IMR-90 (cell line): ENCODE data around the gene AS3MT. TPM values are rescaled to one million over a fixed set of nuclear protein-coding genes. Genes with fewer than 3 reads are reported as not detected.

Experiments used
- ATAC-seq: fragments of 200-7000 bp; cut with Tn5 transposase; 2 replicates; pipeline ENCODE4 v1.9.1; 2020; ENCODE audit warnings: low read depth, mild to moderate bottlenecking, moderate library complexity
- BruUV-seq: library from RNA; stranded (reverse); fragments of 400-500 nt; replicated peaks from 2 replicates; lab custom pipeline; 2021; lab: Mats Ljungman, UMichigan
- CTCF ChIA-PET: fragments of 300-600 bp; formaldehyde crosslinking; extraction: SDS; loops from one replicate; lab custom pipeline; 2021; ENCODE audit warnings: antibody characterized with exemption; lab: Yijun Ruan, JAX
- POLR2A ChIA-PET: fragments of 300-600 bp; sonication (Branson Sonifier 250); formaldehyde crosslinking; loops from one replicate; lab custom pipeline; 2022; ENCODE audit warnings: antibody characterized with exemption; ENCODE audit not compliant: unreplicated experiment; lab: Charles Lee
- DNase-seq: peaks from one replicate; pipeline ENCODE4 v3.0.0; 2013
- H2AFZ ChIP-seq: replicated peaks from 2 replicates; pipeline ENCODE3; 2013; ENCODE audit warnings: low read length, mild to moderate bottlenecking; ENCODE audit not compliant: poor library complexity
- H2AK5ac ChIP-seq: 2 replicates; pipeline ENCODE4 v1.6.1; 2013; ENCODE audit warnings: low read depth, low read length, inconsistent platforms
- H2AK9ac ChIP-seq: replicated peaks from 2 replicates; pipeline ENCODE3; 2013; ENCODE audit warnings: mild to moderate bottlenecking, low read depth, low read length, moderate library complexity; ENCODE audit not compliant: poor library complexity
- H2BK120ac ChIP-seq: 2 replicates; pipeline ENCODE4 v1.6.1; 2013; ENCODE audit warnings: low read depth, low read length, inconsistent platforms
- H2BK15ac ChIP-seq: 3 replicates; pipeline ENCODE4 v1.6.1; 2013; ENCODE audit warnings: low read depth, low read length, inconsistent platforms
- H2BK20ac ChIP-seq: 2 replicates; pipeline ENCODE4 v1.6.1; 2013; ENCODE audit warnings: low read depth, mild to moderate bottlenecking, inconsistent platforms, low read length, moderate library complexity
- H2BK5ac ChIP-seq: 2 replicates; pipeline ENCODE4 v1.6.1; 2013; ENCODE audit warnings: mild to moderate bottlenecking, low read depth, low read length, inconsistent platforms; ENCODE audit not compliant: poor library complexity, severe bottlenecking
- H3K14ac ChIP-seq: replicated peaks from 2 replicates; pipeline ENCODE4 v1.6.1; 2013; ENCODE audit warnings: low read depth, low read length, inconsistent platforms
- H3K18ac ChIP-seq: 2 replicates; pipeline ENCODE4 v1.6.1; 2013; ENCODE audit warnings: low read depth, low read length, control low read depth
- H3K23ac ChIP-seq: 2 replicates; pipeline ENCODE4 v1.6.1; 2013; ENCODE audit warnings: low read depth, low read length, inconsistent platforms
- H3K27ac ChIP-seq: 2 replicates; pipeline ENCODE4 v1.5.1; 2013; ENCODE audit warnings: mild to moderate bottlenecking, control low read depth, low read length; ENCODE audit not compliant: insufficient read depth
- H3K27me3 ChIP-seq: 2 replicates; pipeline ENCODE4 v1.6.1; 2013; ENCODE audit warnings: low read length; ENCODE audit not compliant: control insufficient read depth, insufficient read depth
- H3K36me3 ChIP-seq: 2 replicates; pipeline ENCODE4 v1.6.1; 2013; ENCODE audit warnings: low read length, mixed read lengths; ENCODE audit not compliant: control insufficient read depth, insufficient read depth
- H3K4ac ChIP-seq: 2 replicates; pipeline ENCODE4 v1.6.1; 2013; ENCODE audit warnings: low read depth, low read length, inconsistent platforms
- H3K4me1 ChIP-seq: 2 replicates; pipeline ENCODE4 v1.6.1; 2013; ENCODE audit warnings: low read length, mixed read lengths; ENCODE audit not compliant: control insufficient read depth, insufficient read depth
- H3K4me2 ChIP-seq: 2 replicates; pipeline ENCODE4 v1.6.1; 2013; ENCODE audit warnings: low read depth, mild to moderate bottlenecking, control low read depth, low read length, moderate library complexity
- H3K4me3 ChIP-seq: 2 replicates; pipeline ENCODE4 v1.5.1; 2013; ENCODE audit warnings: low read depth, mild to moderate bottlenecking, control low read depth, low read length, moderate library complexity; ENCODE audit not compliant: insufficient read depth
- H3K56ac ChIP-seq: 2 replicates; pipeline ENCODE4 v1.6.1; 2013; ENCODE audit warnings: low read length, inconsistent platforms; ENCODE audit not compliant: insufficient read depth; ENCODE audit errors: extremely low read depth
- H3K79me1 ChIP-seq, 2 experiments: 2 replicates each; pipeline ENCODE4 v1.6.1; 2013; ENCODE audit warnings: low read length in 2 of 2, inconsistent platforms in 1 of 2, low read depth in 1 of 2
- H3K9ac ChIP-seq: 2 replicates; pipeline ENCODE4 v1.6.1; 2013; ENCODE audit warnings: low read depth, low read length, control low read depth
- H3K9me1 ChIP-seq: 2 replicates; pipeline ENCODE4 v1.6.1; 2013; ENCODE audit warnings: low read length, inconsistent platforms; ENCODE audit not compliant: insufficient read depth
- H3K9me3 ChIP-seq: 2 replicates; pipeline ENCODE4 v1.6.1; 2013; ENCODE audit warnings: low read length; ENCODE audit not compliant: control insufficient read depth, insufficient read depth
- H4K20me1 ChIP-seq: 2 replicates; pipeline ENCODE4 v1.6.1; 2013; ENCODE audit warnings: low read length, inconsistent platforms; ENCODE audit not compliant: insufficient read depth
- H4K5ac ChIP-seq: 2 replicates; pipeline ENCODE4 v1.6.1; 2013; ENCODE audit warnings: mild to moderate bottlenecking, low read depth, low read length, control low read depth
- H4K8ac ChIP-seq, 2 experiments: 2 replicates each; pipeline ENCODE4 v1.6.1; 2013; ENCODE audit warnings: low read depth in 2 of 2, low read length in 2 of 2, control low read depth in 1 of 2, inconsistent platforms in 1 of 2
- H4K91ac ChIP-seq: 2 replicates; pipeline ENCODE4 v1.6.1; 2013; ENCODE audit warnings: low read depth, low read length, inconsistent platforms; ENCODE audit not compliant: insufficient read depth
- CHD1 ChIP-seq: IDR thresholded peaks from 2 replicates; pipeline ENCODE4 v1.6.1; 2012; ENCODE audit warnings: low read depth, low read length, improper control_type of control experiment
- ELK1 ChIP-seq: fragments of 150-350 bp; IDR thresholded peaks from 2 replicates; pipeline ENCODE4 v1.6.1; 2016; ENCODE audit warnings: low read depth, mild to moderate bottlenecking, low read length, moderate library complexity, borderline replicate concordance
- FOS ChIP-seq: fragments of 150-350 bp; IDR thresholded peaks from 2 replicates; pipeline ENCODE4 v1.6.1; 2016; ENCODE audit warnings: low read depth, low read length
- MAZ ChIP-seq: IDR thresholded peaks from 2 replicates; pipeline ENCODE4 v1.6.1; 2012; ENCODE audit warnings: low read depth, mild to moderate bottlenecking, low read length, improper control_type of control experiment, moderate library complexity, borderline replicate concordance
- MXI1 ChIP-seq: IDR thresholded peaks from 2 replicates; pipeline ENCODE4 v1.6.1; 2012; ENCODE audit warnings: low read depth, mild to moderate bottlenecking, low read length, moderate library complexity, borderline replicate concordance
- RAD21 ChIP-seq: IDR thresholded peaks from 2 replicates; pipeline ENCODE4 v1.6.1; 2012; ENCODE audit warnings: low read length, improper control_type of control experiment
- SMC3 ChIP-seq: fragments of 150-350 bp; IDR thresholded peaks from 2 replicates; pipeline ENCODE4 v1.6.1; 2016; ENCODE audit warnings: low read depth, mild to moderate bottlenecking, antibody characterized with exemption, low read length, moderate library complexity
- USF2 ChIP-seq: fragments of 150-350 bp; IDR thresholded peaks from 2 replicates; pipeline ENCODE4 v1.6.1; 2017; ENCODE audit warnings: mild to moderate bottlenecking, antibody characterized with exemption, low read length, low read depth
- WGBS, 2 experiments: methylation state at CpG; one replicate each; pipeline versions ENCODE4 v1.1.5 to v1.1.7; 2013; ENCODE audit warnings: missing lambda C conversion rate in 2 of 2; ENCODE audit not compliant: insufficient read length in 1 of 2; ENCODE audit errors: extremely low coverage in 2 of 2; 5-methylcytosine and 5-hydroxymethylcytosine counted together
- dilution Hi-C: fragments of 300-500 bp; cut with HindIII; formaldehyde crosslinking; loops from one replicate; pipeline ENCODE4 v1.14.3; 2018; ENCODE audit warnings: low sequenced_read_pairs; ENCODE audit not compliant: unreplicated experiment
- in situ Hi-C: fragments of 300-500 bp; cut with MboI; formaldehyde crosslinking; loops from 3 replicates; pipeline ENCODE4 v1.14.3; 2019; ENCODE audit warnings: low sequenced_read_pairs, inconsistent platforms, mixed read lengths
- intact Hi-C: fragments of 100-400 bp; cut with micrococcal nuclease; formaldehyde crosslinking; loops from 2 replicates; pipeline ENCODE4 v1.10.0; 2022
- polyA plus RNA-seq, 3 experiments: library from polyadenylated mRNA; depleted of rRNA; stranded (reverse); fragments of >200 nt; gene quantifications; 2 replicates each; pipeline ENCODE4 v1.2.3, GENCODE V29; 2012; ENCODE audit warnings: low replicate concordance in 1 of 3
- total RNA-seq: library from RNA; depleted of rRNA; stranded (reverse); fragments of >200 nt; gene quantifications from 2 replicates; pipeline ENCODE4 v1.2.3, GENCODE V29; 2012
- TF ChIP-seq, protein P1 (sequence below): conservative IDR thresholded peaks from 2 replicates; pipeline ENCODE4 v1.5.1; 2012; ENCODE audit warnings: mild to moderate bottlenecking, low read depth, low read length, improper control_type of control experiment

The AS3MT gene
- total and polyA plus RNA-seq, 2 of the 4 experiments (the other 2 are of a cell fraction) = 2.7 to 3.6 TPM

DNA sequence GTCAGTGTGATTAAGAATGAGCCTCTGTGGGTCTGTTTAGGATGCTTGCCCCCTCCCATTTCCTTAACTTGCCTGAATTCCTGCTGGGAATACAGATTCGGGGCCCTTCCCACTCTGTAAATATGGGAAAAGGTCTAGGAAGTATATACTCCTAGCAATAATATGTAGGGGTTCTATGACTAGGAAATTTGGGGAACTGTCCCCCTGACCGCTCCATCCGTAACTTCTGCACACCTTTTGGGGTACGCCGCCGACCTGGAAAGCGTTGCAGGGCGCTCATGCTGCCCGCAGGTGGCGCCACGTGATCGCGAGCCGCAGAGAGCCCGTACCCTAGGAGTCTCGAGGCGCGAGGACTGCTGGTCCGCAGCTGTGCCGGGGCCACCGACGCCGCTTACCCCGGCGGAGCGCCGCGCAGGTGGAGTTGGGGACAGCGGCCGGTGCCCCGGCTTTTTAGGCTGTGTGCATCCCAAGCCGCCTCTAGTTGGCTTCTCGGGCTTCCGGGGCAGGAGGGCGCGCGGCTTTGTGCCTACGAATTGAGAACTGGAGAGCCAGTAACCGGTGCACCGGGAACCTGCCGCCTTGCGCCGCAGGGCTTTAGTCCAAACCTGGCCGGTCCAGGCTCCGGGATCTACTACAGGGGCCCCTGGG is 48.2 kb downstream of the AS3MT start:
- H4K8ac ChIP-seq = no peak overlapping the region
- H3K56ac ChIP-seq = no peak overlapping the region
- no peaks in the 10 kb centered on the region for H3K27me3 ChIP-seq
- dilution Hi-C loops (no loop called here), in situ Hi-C loops (loop anchor here (5.0 kb wide), 2 partner anchors 145 to 325 kb away; no protein-coding TSS in a partner anchor), intact Hi-C loops (loop anchor here (1.0 kb wide), 3 partner anchors 152 to 417 kb away; no protein-coding TSS in a partner anchor)
- no peak overlapping the region for H4K91ac ChIP-seq
- H2BK120ac ChIP-seq = no peak overlapping the region
- H3K27ac ChIP-seq = no peak overlapping the region
- POLR2A ChIA-PET = interaction anchor here (0.6 to 1.0 kb wide), 3 partner anchors 121 to 322 kb away, joined by 3 to 10 read pairs (median 3); no protein-coding TSS in a partner anchor
- no peak overlapping the region for H2BK15ac ChIP-seq
- H3K23ac ChIP-seq = no peak overlapping the region
- CTCF ChIA-PET = interaction anchor here (0.8 to 2.0 kb wide), 16 partner anchors 16 to 332 kb away, joined by 3 to 10 read pairs (median 4); no protein-coding TSS in a partner anchor
- 0% methylated on average over 29 of the region's 45 CpGs; no CpG with 5 or more reads in 1 of the 2 experiments for WGBS, 2 experiments
- peaks cover 20% of the 10 kb centered on the region; the same call in 1 of the 2 replicates for H4K20me1 ChIP-seq
- DNase-seq (peak; percentile 61), ATAC-seq (peak; percentile 58)
- H2AFZ ChIP-seq = peak overlapping the region; percentile 99
- H3K9me1 ChIP-seq = peaks cover 3% of the 10 kb centered on the region; the same call in 1 of the 2 replicates
- H3K9ac ChIP-seq = no peak overlapping the region
- H3K36me3 ChIP-seq = no peaks in the 10 kb centered on the region
- no peak overlapping the region for H2BK5ac ChIP-seq
- H4K5ac ChIP-seq = no peak overlapping the region
- H2AK5ac ChIP-seq = no peak overlapping the region
- H3K4ac ChIP-seq = no peak overlapping the region
- no peak overlapping the region for H3K18ac ChIP-seq
- BruUV-seq = no TSS peak
- no peaks in the 10 kb centered on the region for H3K4me1 ChIP-seq
- H2BK20ac ChIP-seq = no peak overlapping the region
- no peak overlapping the region for H3K14ac ChIP-seq
- TF ChIP-seq RAD21 (peak; percentile 99), FOS (no peak), SMC3 (peak; percentile 96), CHD1 (no peak), USF2 (no peak), ELK1 (no peak), MAZ (no peak), MXI1 (0 out of 2 replicates have a peak, but pooled peaks have one; percentile 60)
- TF ChIP-seq, protein P1, sequence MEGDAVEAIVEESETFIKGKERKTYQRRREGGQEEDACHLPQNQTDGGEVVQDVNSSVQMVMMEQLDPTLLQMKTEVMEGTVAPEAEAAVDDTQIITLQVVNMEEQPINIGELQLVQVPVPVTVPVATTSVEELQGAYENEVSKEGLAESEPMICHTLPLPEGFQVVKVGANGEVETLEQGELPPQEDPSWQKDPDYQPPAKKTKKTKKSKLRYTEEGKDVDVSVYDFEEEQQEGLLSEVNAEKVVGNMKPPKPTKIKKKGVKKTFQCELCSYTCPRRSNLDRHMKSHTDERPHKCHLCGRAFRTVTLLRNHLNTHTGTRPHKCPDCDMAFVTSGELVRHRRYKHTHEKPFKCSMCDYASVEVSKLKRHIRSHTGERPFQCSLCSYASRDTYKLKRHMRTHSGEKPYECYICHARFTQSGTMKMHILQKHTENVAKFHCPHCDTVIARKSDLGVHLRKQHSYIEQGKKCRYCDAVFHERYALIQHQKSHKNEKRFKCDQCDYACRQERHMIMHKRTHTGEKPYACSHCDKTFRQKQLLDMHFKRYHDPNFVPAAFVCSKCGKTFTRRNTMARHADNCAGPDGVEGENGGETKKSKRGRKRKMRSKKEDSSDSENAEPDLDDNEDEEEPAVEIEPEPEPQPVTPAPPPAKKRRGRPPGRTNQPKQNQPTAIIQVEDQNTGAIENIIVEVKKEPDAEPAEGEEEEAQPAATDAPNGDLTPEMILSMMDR = peak; percentile 96
- H3K9me3 ChIP-seq = no peaks in the 10 kb centered on the region
- peak overlapping the region; percentile 69 for H3K4me2 ChIP-seq
- peak overlapping the region; percentile 33 for H3K4me3 ChIP-seq
- H2AK9ac ChIP-seq = no peak overlapping the region
- peaks cover 0 to 28% of the 10 kb centered on the region in 2 experiments; a peak in 3 of 4 replicates for H3K79me1 ChIP-seq
